ENCODE results near the gene POFUT2. TPM values are rescaled to one million over a fixed set of nuclear protein-coding genes. Genes with fewer than 3 reads are reported as not detected.
A peak's percentile ranks its signal among the peaks of the same experiment; 100 is the strongest.

POFUT2 gene
- total RNA-seq, 2 donors from 2014 or later, result 49.0 to 73.3 TPM

- Mint-ChIP-seq H3K27me3 (ENCODE audit: insufficient read depth) (no peaks in the 10 kb centered on the region), H3K9me3 (peaks cover 2% of the 10 kb centered on the region), H3K27ac (no peak overlapping the region), H3K4me1 (peaks cover 15% of the 10 kb centered on the region), H3K36me3 (ENCODE audit: low read depth) (no peaks in the 10 kb centered on the region), H3K4me3 (no peak overlapping the region)
- TF ChIP-seq, protein P1, sequence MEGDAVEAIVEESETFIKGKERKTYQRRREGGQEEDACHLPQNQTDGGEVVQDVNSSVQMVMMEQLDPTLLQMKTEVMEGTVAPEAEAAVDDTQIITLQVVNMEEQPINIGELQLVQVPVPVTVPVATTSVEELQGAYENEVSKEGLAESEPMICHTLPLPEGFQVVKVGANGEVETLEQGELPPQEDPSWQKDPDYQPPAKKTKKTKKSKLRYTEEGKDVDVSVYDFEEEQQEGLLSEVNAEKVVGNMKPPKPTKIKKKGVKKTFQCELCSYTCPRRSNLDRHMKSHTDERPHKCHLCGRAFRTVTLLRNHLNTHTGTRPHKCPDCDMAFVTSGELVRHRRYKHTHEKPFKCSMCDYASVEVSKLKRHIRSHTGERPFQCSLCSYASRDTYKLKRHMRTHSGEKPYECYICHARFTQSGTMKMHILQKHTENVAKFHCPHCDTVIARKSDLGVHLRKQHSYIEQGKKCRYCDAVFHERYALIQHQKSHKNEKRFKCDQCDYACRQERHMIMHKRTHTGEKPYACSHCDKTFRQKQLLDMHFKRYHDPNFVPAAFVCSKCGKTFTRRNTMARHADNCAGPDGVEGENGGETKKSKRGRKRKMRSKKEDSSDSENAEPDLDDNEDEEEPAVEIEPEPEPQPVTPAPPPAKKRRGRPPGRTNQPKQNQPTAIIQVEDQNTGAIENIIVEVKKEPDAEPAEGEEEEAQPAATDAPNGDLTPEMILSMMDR (conservative IDR thresholded peaks at IDR 0.05), result no peak
- 85 to 91% methylated on average over 16 to 22 of the region's 22 CpGs for WGBS, 2 experiments (ENCODE audit: insufficient coverage in 1 of 2, insufficient read length in 1 of 2)
- H3K4me1 ChIP-seq (ENCODE audit: control insufficient read depth, insufficient read depth, low read length), result peaks cover 10% of the 10 kb centered on the region
- no peaks in the 10 kb centered on the region for H3K27me3 ChIP-seq (ENCODE audit: control insufficient read depth, insufficient read depth, low read length, poor library complexity, severe bottlenecking)
- peak; percentile 58 for DNase-seq
- H3K9ac ChIP-seq (ENCODE audit: extremely low read depth, low read length, poor library complexity, severe bottlenecking), result no peak overlapping the region
- H3K36me3 ChIP-seq (ENCODE audit: control insufficient read depth, insufficient read depth, low read length), result no peaks in the 10 kb centered on the region
- no peak overlapping the region for H3K4me3 ChIP-seq (ENCODE audit: low read length)
- no peak overlapping the region for H3K27ac ChIP-seq (ENCODE audit: low read depth, low read length)
- H3K9me3 ChIP-seq (ENCODE audit: control insufficient read depth, low read length), result no peaks in the 10 kb centered on the region
These were observed 35.3 kb upstream of the POFUT2 start for GRCh38 chr21:45322960-45323461.

- Mint-ChIP-seq H3K36me3 (ENCODE audit: low read depth) (no peaks in the 10 kb centered on the region), H3K27me3 (ENCODE audit: insufficient read depth) (no peaks in the 10 kb centered on the region), H3K4me3 (no peak overlapping the region), H3K4me1 (peaks cover 18% of the 10 kb centered on the region), H3K9me3 (peaks cover 2% of the 10 kb centered on the region), H3K27ac (no peak overlapping the region)
- Histone ChIP-seq H3K9ac (ENCODE audit: extremely low read depth, low read length, poor library complexity, severe bottlenecking) (no peak overlapping the region), H3K9me3 (ENCODE audit: control insufficient read depth, low read length) (no peaks in the 10 kb centered on the region), H3K4me3 (ENCODE audit: low read length) (no peak overlapping the region), H3K27ac (ENCODE audit: low read depth, low read length) (no peak overlapping the region), H3K4me1 (ENCODE audit: control insufficient read depth, insufficient read depth, low read length) (peaks cover 10% of the 10 kb centered on the region), H3K27me3 (ENCODE audit: control insufficient read depth, insufficient read depth, low read length, poor library complexity, severe bottlenecking) (no peaks in the 10 kb centered on the region), H3K36me3 (ENCODE audit: control insufficient read depth, insufficient read depth, low read length) (no peaks in the 10 kb centered on the region)
- TF ChIP-seq, protein P1 (conservative IDR thresholded peaks at IDR 0.05), result no peak
- peak; percentile 46 for DNase-seq
- 88 to 92% methylated on average over 12 to 24 of the region's 24 CpGs for WGBS, 2 experiments (ENCODE audit: insufficient coverage in 1 of 2, insufficient read length in 1 of 2)
These were observed 34.7 kb upstream of the POFUT2 start for GRCh38 chr21:45322231-45322959.

GRCh38 chr21:45320261-45321025 is 32.7 kb upstream of the POFUT2 start:
- Histone ChIP-seq H3K4me1 (ENCODE audit: control insufficient read depth, insufficient read depth, low read length) (peaks cover 10% of the 10 kb centered on the region), H3K4me3 (ENCODE audit: low read length) (no peak overlapping the region), H3K9me3 (ENCODE audit: control insufficient read depth, low read length) (no peaks in the 10 kb centered on the region), H3K27me3 (ENCODE audit: control insufficient read depth, insufficient read depth, low read length, poor library complexity, severe bottlenecking) (no peaks in the 10 kb centered on the region), H3K36me3 (ENCODE audit: control insufficient read depth, insufficient read depth, low read length) (no peaks in the 10 kb centered on the region), H3K9ac (ENCODE audit: extremely low read depth, low read length, poor library complexity, severe bottlenecking) (no peak overlapping the region), H3K27ac (ENCODE audit: low read depth, low read length) (no peak overlapping the region)
- Mint-ChIP-seq H3K27ac (no peak overlapping the region), H3K4me1 (peaks cover 15% of the 10 kb centered on the region), H3K4me3 (no peak overlapping the region), H3K36me3 (ENCODE audit: low read depth) (no peaks in the 10 kb centered on the region), H3K27me3 (ENCODE audit: insufficient read depth) (no peaks in the 10 kb centered on the region), H3K9me3 (peaks cover 8% of the 10 kb centered on the region)
- peak; percentile 44 for DNase-seq
- 92 to 95% methylated on average over 15 to 22 of the region's 22 CpGs for WGBS, 2 experiments (ENCODE audit: insufficient coverage in 1 of 2, insufficient read length in 1 of 2)
- TF ChIP-seq, protein P1 (conservative IDR thresholded peaks at IDR 0.05), result no peak

All from endodermal cell (in vitro differentiated cells).